Measurements from ENCODE around the gene SASH1.

GRCh38 chr6:148530976-148531375, 188.3 kb downstream of the SASH1 start:
- TF ChIP-seq, protein P1, sequence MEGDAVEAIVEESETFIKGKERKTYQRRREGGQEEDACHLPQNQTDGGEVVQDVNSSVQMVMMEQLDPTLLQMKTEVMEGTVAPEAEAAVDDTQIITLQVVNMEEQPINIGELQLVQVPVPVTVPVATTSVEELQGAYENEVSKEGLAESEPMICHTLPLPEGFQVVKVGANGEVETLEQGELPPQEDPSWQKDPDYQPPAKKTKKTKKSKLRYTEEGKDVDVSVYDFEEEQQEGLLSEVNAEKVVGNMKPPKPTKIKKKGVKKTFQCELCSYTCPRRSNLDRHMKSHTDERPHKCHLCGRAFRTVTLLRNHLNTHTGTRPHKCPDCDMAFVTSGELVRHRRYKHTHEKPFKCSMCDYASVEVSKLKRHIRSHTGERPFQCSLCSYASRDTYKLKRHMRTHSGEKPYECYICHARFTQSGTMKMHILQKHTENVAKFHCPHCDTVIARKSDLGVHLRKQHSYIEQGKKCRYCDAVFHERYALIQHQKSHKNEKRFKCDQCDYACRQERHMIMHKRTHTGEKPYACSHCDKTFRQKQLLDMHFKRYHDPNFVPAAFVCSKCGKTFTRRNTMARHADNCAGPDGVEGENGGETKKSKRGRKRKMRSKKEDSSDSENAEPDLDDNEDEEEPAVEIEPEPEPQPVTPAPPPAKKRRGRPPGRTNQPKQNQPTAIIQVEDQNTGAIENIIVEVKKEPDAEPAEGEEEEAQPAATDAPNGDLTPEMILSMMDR (IDR thresholded peaks at IDR 0.05) = no peak
- TF ChIP-seq POLR2A (IDR thresholded peaks at IDR 0.05) = no peak

Measured in esophagus squamous epithelium (tissue), 4 donors.